ENCODE measurements around the gene LIPM. TPM values are rescaled to one million over a fixed set of nuclear protein-coding genes. Genes with fewer than 3 reads are reported as not detected.

LIPM gene
- total and polyA plus RNA-seq, 4 donors = not detected

DNA sequence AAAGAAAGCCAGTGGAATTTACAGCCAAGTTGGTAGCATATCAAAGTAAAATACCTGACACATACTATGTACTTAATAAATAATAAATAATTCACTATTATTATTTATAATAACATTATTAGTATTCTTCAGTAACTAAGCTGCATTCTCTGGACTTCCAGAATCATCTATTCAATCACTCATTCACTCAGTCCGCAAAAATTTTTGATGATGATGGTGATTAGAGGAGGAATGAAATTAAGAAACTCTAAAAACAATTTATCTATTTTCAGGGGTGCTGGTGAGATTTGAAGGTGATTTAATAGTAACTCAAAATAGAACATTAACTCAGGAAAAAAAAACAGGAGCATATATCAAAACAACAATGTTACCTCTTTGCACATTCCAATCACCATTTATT is 45.9 kb upstream of the LIPM start:
- 0% methylated on average over 1 of the region's 1 CpG for WGBS, 2 donors

DNA sequence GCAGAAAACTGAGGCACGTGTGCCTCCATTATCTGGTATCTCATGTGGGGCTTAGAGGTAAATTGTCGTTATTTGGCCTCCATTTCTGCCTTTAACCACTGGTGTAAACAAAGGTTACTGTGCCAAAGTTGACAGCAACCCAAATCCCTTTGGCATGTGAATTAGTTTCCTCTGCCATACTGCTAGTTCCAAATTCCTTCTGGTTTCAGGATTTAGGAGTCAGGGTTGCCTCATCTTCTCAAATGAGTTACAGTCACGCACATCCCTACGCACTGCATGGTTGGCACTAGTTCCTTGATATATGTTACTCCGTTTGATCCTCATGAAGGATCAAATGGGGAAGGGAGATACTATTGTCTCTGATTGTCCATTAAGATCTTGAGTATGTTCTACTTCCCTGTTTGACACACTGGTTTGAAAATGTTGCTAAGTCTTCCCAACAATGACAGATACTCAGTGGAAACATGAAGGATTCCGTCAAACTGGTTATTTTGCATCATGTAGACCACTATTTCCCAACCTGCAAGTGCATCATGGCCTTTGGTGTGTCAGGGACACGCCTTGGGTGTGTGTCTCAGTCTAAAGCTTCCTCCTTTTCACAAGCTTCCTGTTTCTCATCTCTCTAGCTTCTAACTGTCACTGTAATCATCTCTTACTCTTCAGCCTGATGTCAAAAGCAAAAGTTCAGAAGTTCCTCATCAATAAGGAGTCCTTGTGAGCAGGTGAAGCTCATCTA is 43.0 kb upstream of the LIPM start, which contains the start of gene LIPN:
LIPN (plus strand) TSS at position 655 of the 736 bp plus-strand sequence. CDS start 1,386 bp downstream, outside the sequence.
- TF ChIP-seq, protein P1, sequence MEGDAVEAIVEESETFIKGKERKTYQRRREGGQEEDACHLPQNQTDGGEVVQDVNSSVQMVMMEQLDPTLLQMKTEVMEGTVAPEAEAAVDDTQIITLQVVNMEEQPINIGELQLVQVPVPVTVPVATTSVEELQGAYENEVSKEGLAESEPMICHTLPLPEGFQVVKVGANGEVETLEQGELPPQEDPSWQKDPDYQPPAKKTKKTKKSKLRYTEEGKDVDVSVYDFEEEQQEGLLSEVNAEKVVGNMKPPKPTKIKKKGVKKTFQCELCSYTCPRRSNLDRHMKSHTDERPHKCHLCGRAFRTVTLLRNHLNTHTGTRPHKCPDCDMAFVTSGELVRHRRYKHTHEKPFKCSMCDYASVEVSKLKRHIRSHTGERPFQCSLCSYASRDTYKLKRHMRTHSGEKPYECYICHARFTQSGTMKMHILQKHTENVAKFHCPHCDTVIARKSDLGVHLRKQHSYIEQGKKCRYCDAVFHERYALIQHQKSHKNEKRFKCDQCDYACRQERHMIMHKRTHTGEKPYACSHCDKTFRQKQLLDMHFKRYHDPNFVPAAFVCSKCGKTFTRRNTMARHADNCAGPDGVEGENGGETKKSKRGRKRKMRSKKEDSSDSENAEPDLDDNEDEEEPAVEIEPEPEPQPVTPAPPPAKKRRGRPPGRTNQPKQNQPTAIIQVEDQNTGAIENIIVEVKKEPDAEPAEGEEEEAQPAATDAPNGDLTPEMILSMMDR (IDR thresholded peaks at IDR 0.05; ENCODE audit: control extremely low read depth, extremely low read depth) = no peak
- peak in 1 of 3 donors; percentile 3 for DNase-seq
- H3K27ac ChIP-seq (ENCODE audit: low read depth in 1 of 2, low read length in 1 of 2) = peak within 1 kb of the TSS in 1 of 2 donors; percentile 35
- no peaks in the 10 kb centered on the region for H3K9me3 ChIP-seq (ENCODE audit: control insufficient read depth in 4 of 4, insufficient read depth in 3 of 4, low read length in 3 of 4)
- no peak for ATAC-seq (ENCODE audit: insufficient read depth, low FRiP score)
- 65% methylated on average over 7 of the region's 7 CpGs for WGBS, 2 donors
- peaks cover 0 to 3% (median 0%) of the 10 kb centered on the region in 5 donors for H3K4me1 ChIP-seq (ENCODE audit: control insufficient read depth in 5 of 5, insufficient read depth in 5 of 5, low read length in 5 of 5)
- H3K9ac ChIP-seq (ENCODE audit: insufficient read depth in 1 of 2, low read length in 2 of 2) = no peak within 1 kb of the TSS
- no peaks in the 10 kb centered on the region for H3K36me3 ChIP-seq (ENCODE audit: control insufficient read depth in 4 of 4, insufficient read depth in 4 of 4, low read length in 4 of 4)
- no peak within 1 kb of the TSS for H3K4me3 ChIP-seq
- H3K27me3 ChIP-seq (ENCODE audit: control insufficient read depth in 3 of 3, insufficient read depth in 3 of 3, low read length in 2 of 3) = no peaks in the 10 kb centered on the region

More for the DNA sequence above, 45.9 kb upstream of the LIPM start:
- TF ChIP-seq, protein P1 (IDR thresholded peaks at IDR 0.05; ENCODE audit: control extremely low read depth, extremely low read depth) = no peak
- Histone ChIP-seq H3K9me3 (ENCODE audit: control insufficient read depth in 4 of 4, insufficient read depth in 3 of 4, low read length in 3 of 4) (no peaks in the 10 kb centered on the region), H3K4me1 (ENCODE audit: control insufficient read depth in 5 of 5, insufficient read depth in 5 of 5, low read length in 5 of 5) (no peaks in the 10 kb centered on the region), H3K27ac (ENCODE audit: low read depth in 1 of 2, low read length in 1 of 2) (no peak overlapping the region), H3K36me3 (ENCODE audit: control insufficient read depth in 4 of 4, insufficient read depth in 4 of 4, low read length in 4 of 4) (no peaks in the 10 kb centered on the region), H3K4me3 (no peak overlapping the region), H3K27me3 (ENCODE audit: control insufficient read depth in 3 of 3, insufficient read depth in 3 of 3, low read length in 2 of 3) (no peaks in the 10 kb centered on the region), H3K9ac (ENCODE audit: insufficient read depth in 1 of 2, low read length in 2 of 2) (no peak overlapping the region)
- no peak for DNase-seq
- no peak for ATAC-seq (ENCODE audit: insufficient read depth, low FRiP score)

DNA sequence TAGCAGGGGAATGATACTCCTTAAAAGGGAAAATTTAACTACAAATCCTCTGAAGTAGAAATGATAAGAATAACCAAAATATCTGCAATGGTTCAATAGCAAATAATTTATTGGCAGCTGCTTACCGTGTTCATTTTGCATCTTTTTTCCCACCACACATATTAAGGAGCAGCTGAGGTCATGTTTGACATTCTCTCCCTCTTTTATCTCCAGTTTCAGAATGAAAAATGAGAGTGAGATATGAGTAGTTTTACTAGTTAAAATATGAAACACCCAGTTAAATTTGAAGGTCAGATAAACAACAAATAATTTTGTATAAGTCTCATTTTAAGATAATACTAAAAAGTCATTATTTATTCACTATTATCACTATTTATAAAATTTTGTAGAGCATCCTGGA is 39.6 kb upstream of the LIPM start:
- 61 to 91% methylated on average over 1 of the region's 1 CpG for WGBS, 2 donors
- no peaks in the 10 kb centered on the region for H3K9me3 ChIP-seq (ENCODE audit: control insufficient read depth in 4 of 4, insufficient read depth in 3 of 4, low read length in 3 of 4)

More for the DNA sequence above, 39.6 kb upstream of the LIPM start:
- TF ChIP-seq, protein P1 (IDR thresholded peaks at IDR 0.05; ENCODE audit: control extremely low read depth, extremely low read depth) = no peak
- Histone ChIP-seq H3K9ac (ENCODE audit: insufficient read depth in 1 of 2, low read length in 2 of 2) (no peak overlapping the region), H3K27me3 (ENCODE audit: control insufficient read depth in 3 of 3, insufficient read depth in 3 of 3, low read length in 2 of 3) (no peaks in the 10 kb centered on the region), H3K27ac (ENCODE audit: low read depth in 1 of 2, low read length in 1 of 2) (no peak overlapping the region), H3K36me3 (ENCODE audit: control insufficient read depth in 4 of 4, insufficient read depth in 4 of 4, low read length in 4 of 4) (no peaks in the 10 kb centered on the region), H3K4me3 (no peak overlapping the region), H3K4me1 (ENCODE audit: control insufficient read depth in 5 of 5, insufficient read depth in 5 of 5, low read length in 5 of 5) (peaks cover 0 to 3% (median 0%) of the 10 kb centered on the region in 5 donors)
- DNase-seq (no peak), ATAC-seq (ENCODE audit: insufficient read depth, low FRiP score) (no peak)
